Ovary (tissue), 9 donors: ENCODE measurements around the gene TFAP2B. TPM values are rescaled to one million over a fixed set of nuclear protein-coding genes. Genes with fewer than 3 reads are reported as not detected.

ENCODE experiments used
- DNase-seq, 5 donors: peaks; one replicate each; pipeline ENCODE4 v3.0.0-alpha.2; 2019 to 2020
- H3K27ac ChIP-seq, 2 donors: fragments of 200-600 bp; one replicate each; pipeline versions ENCODE4 v1.5.1 to v1.8.0; 2019 to 2022
- H3K27me3 ChIP-seq: fragments of 200-600 bp; one replicate; pipeline ENCODE4 v1.8.0; 2022
- H3K36me3 ChIP-seq: fragments of 200-600 bp; sonication (generic); one replicate; pipeline ENCODE4 v1.5.1; 2019
- H3K4me1 ChIP-seq: one replicate; pipeline ENCODE4 v1.8.1; 2013; ENCODE audit warnings: mild to moderate bottlenecking, moderate library complexity; ENCODE audit not compliant: insufficient read depth
- H3K4me3 ChIP-seq: fragments of 200-600 bp; sonication (generic); one replicate; pipeline ENCODE4 v1.5.1; 2017
- H3K9me3 ChIP-seq, 2 donors: fragments of 200-600 bp in 1 of 2; sonication (generic) in 1 of 2; one replicate each; pipeline versions ENCODE4 v1.5.1 to v1.8.1; 2013 to 2019; ENCODE audit warnings: mild to moderate bottlenecking in 1 of 2, moderate library complexity in 1 of 2
- EP300 ChIP-seq: sonication (generic); formaldehyde crosslinking; IDR thresholded peaks from one replicate; pipeline ENCODE4 v1.6.1; 2017; ENCODE audit warnings: antibody characterized with exemption
- POLR2A ChIP-seq: fragments of 450-650 bp; IDR thresholded peaks from one replicate; pipeline ENCODE4 v1.6.1; 2017; ENCODE audit warnings: antibody characterized with exemption, mild to moderate bottlenecking, moderate library complexity
- WGBS, 3 donors: extraction: QIAGEN DNeasy Blood & Tissue Kit in 1 of 3; methylation state at CpG; one replicate each; pipeline versions ENCODE4 v1.1.5 to v1.1.7; 2013 to 2017; 5-methylcytosine and 5-hydroxymethylcytosine counted together
- intact Hi-C, 4 donors: fragments of 100-400 bp; cut with DNase I; formaldehyde crosslinking; loops; one replicate each; pipeline versions ENCODE4 v1.11.0 to v1.15.1; 2022 to 2023
- polyA plus RNA-seq, 2 donors: library from polyadenylated mRNA; stranded (reverse); fragments of 200-250 nt in 1 of 2; fragments of 350-450 nt in 1 of 2; fragmentation: Illumina TruSeq in 1 of 2; extraction: RNeasy Lipid Tissue Mini Kit (QIAGEN cat#74804) in 1 of 2; gene quantifications; one replicate each; pipeline ENCODE4 v1.2.3, GENCODE V29; 2013 to 2014
- total RNA-seq, 7 donors: library from RNA; depleted of rRNA in 2 of 7; stranded (reverse); fragments of >200 nt in 2 of 7; fragmentation: NEBNext Ultra II Directional in 3 of 7; extraction: Animal tissue kit (Norgen Biotek cat#: 25700) in 3 of 7; gene quantifications; one replicate each; pipeline versions ENCODE4 v1.1.0 to v1.2.4, GENCODE V29; 2016 to 2023
- TF ChIP-seq, protein P1 (sequence below), 3 donors: fragments of 450-650 bp in 2 of 3; fragments of 200-600 bp in 1 of 3; IDR thresholded peaks; one replicate each; pipeline versions ENCODE4 v1.5.1 to v1.8.0; 2016 to 2022; ENCODE audit warnings: antibody characterized with exemption in 3 of 3, mild to moderate bottlenecking in 1 of 3
- donor health status: DM: no; HTN: no; CAD: no; lungs with moderate emphysema.
- donor health status: DM: no; HTN: no; CAD: no.
- donor health status: Bipolar disorder and iron deficiency.
- donor health status: DM: yes; HTN: yes; CAD: no.
- donor health status: DM: no; HTN: no; CAD: no.
- donor health status: DM: yes; HTN: yes; CAD: no.

Gene TFAP2B
- total and polyA plus RNA-seq, 9 donors, result not detected

GRCh38 chr6:50842446-50842845 lies 23.8 kb downstream of the TFAP2B start:
- intact Hi-C loops, result no loop called here
- TF ChIP-seq POLR2A (no peak), EP300 (no peak)
- TF ChIP-seq, protein P1, sequence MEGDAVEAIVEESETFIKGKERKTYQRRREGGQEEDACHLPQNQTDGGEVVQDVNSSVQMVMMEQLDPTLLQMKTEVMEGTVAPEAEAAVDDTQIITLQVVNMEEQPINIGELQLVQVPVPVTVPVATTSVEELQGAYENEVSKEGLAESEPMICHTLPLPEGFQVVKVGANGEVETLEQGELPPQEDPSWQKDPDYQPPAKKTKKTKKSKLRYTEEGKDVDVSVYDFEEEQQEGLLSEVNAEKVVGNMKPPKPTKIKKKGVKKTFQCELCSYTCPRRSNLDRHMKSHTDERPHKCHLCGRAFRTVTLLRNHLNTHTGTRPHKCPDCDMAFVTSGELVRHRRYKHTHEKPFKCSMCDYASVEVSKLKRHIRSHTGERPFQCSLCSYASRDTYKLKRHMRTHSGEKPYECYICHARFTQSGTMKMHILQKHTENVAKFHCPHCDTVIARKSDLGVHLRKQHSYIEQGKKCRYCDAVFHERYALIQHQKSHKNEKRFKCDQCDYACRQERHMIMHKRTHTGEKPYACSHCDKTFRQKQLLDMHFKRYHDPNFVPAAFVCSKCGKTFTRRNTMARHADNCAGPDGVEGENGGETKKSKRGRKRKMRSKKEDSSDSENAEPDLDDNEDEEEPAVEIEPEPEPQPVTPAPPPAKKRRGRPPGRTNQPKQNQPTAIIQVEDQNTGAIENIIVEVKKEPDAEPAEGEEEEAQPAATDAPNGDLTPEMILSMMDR (IDR thresholded peaks at IDR 0.05), result no peak
- Histone ChIP-seq H3K27me3 (no peaks in the 10 kb centered on the region), H3K9me3 (peaks cover 0 to 5% of the 10 kb centered on the region in 2 donors), H3K4me1 (no peaks in the 10 kb centered on the region), H3K36me3 (no peaks in the 10 kb centered on the region), H3K4me3 (no peak overlapping the region), H3K27ac (no peak overlapping the region)
- 6 to 15% (median 9%) methylated on average over 7 of the region's 7 CpGs for WGBS, 3 donors
- DNase-seq, result no peak

- Histone ChIP-seq H3K9me3 (peaks cover 0 to 5% of the 10 kb centered on the region in 2 donors), H3K27ac (no peak overlapping the region), H3K4me1 (no peaks in the 10 kb centered on the region), H3K36me3 (no peaks in the 10 kb centered on the region), H3K4me3 (no peak overlapping the region), H3K27me3 (no peaks in the 10 kb centered on the region)
- no peak for DNase-seq
- WGBS, 3 donors, result 2 to 4% (median 4%) methylated on average over 32 of the region's 32 CpGs
- intact Hi-C loops, result no loop called here
- TF ChIP-seq EP300 (no peak), POLR2A (no peak)
- TF ChIP-seq, protein P1 (IDR thresholded peaks at IDR 0.05), result no peak
These were observed 24.3 kb downstream of the TFAP2B start for GRCh38 chr6:50842861-50843384.

GRCh38 chr6:50843842-50844241 lies 25.2 kb downstream of the TFAP2B start:
- H3K27me3 ChIP-seq, result no peaks in the 10 kb centered on the region
- no peak overlapping the region for H3K4me3 ChIP-seq
- no peak for DNase-seq
- no peak overlapping the region for H3K27ac ChIP-seq
- WGBS, 3 donors, result 3% methylated on average over 20 of the region's 20 CpGs
- intact Hi-C loops, result no loop called here
- H3K4me1 ChIP-seq, result no peaks in the 10 kb centered on the region
- TF ChIP-seq EP300 (no peak), POLR2A (no peak)
- TF ChIP-seq, protein P1 (IDR thresholded peaks at IDR 0.05), result no peak
- peaks cover 0 to 5% of the 10 kb centered on the region in 2 donors for H3K9me3 ChIP-seq
- no peaks in the 10 kb centered on the region for H3K36me3 ChIP-seq

GRCh38 chr6:50845499-50846143 lies 26.9 kb downstream of the TFAP2B start:
- no peaks in the 10 kb centered on the region for H3K36me3 ChIP-seq
- H3K27me3 ChIP-seq, result no peaks in the 10 kb centered on the region
- no peak for DNase-seq
- no peaks in the 10 kb centered on the region for H3K4me1 ChIP-seq
- H3K27ac ChIP-seq, result no peak overlapping the region
- intact Hi-C loops, result no loop called here
- no peak for TF ChIP-seq POLR2A
- TF ChIP-seq, protein P1 (IDR thresholded peaks at IDR 0.05), result no peak
- no peak for TF ChIP-seq EP300
- WGBS, 3 donors, result 2 to 3% (median 3%) methylated on average over 37 to 44 of the region's 44 CpGs
- H3K4me3 ChIP-seq, result no peak overlapping the region
- peaks cover 0 to 5% of the 10 kb centered on the region in 2 donors for H3K9me3 ChIP-seq
